ENCODE data around the gene MYO3B. TPM values are rescaled to one million over a fixed set of nuclear protein-coding genes. Genes with fewer than 3 reads are reported as not detected.

Gene MYO3B
- total and polyA plus RNA-seq, 3 donors from 2014 or later: 1.4 to 3.5 (median 2.5) TPM

DNA sequence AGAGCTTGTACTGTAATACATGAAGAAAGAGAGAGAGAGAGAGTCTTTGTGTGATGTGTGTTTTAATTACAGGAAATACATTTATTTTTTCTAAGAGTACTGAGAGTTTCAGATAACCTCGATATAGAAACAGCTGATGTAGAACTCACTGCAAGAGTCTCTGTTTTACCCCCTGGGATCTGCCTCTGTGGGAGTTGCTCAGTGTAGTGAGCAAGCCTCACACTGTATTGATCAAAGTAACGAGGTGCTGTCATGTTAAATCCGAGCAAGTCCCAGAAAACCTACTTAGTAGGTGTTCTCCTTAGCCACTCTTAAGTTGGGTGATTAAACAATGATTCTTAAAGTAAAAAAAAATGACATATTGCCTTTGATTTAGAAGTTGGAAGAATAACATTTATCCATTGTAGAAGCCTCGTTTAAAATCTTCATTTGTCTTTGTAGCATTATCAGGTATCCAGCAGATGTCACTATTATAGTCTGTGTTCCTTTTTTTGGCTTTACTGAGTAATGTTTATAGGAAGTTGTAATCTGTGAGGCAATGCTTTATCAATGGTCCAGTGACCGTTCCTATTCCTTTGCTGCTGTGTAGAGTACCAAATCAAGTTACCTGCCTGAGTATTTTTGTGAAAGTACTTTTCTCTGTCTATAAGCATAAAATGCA, 219.0 kb downstream of the MYO3B start:
- WGBS, 2 donors: 34% methylated on average over 5 of the region's 5 CpGs
- no peaks in the 10 kb centered on the region for H3K36me3 ChIP-seq (ENCODE audit: low read depth, missing control alignments)
- TF ChIP-seq POLR2A (IDR thresholded peaks at IDR 0.05): no peak
- TF ChIP-seq, protein P1, sequence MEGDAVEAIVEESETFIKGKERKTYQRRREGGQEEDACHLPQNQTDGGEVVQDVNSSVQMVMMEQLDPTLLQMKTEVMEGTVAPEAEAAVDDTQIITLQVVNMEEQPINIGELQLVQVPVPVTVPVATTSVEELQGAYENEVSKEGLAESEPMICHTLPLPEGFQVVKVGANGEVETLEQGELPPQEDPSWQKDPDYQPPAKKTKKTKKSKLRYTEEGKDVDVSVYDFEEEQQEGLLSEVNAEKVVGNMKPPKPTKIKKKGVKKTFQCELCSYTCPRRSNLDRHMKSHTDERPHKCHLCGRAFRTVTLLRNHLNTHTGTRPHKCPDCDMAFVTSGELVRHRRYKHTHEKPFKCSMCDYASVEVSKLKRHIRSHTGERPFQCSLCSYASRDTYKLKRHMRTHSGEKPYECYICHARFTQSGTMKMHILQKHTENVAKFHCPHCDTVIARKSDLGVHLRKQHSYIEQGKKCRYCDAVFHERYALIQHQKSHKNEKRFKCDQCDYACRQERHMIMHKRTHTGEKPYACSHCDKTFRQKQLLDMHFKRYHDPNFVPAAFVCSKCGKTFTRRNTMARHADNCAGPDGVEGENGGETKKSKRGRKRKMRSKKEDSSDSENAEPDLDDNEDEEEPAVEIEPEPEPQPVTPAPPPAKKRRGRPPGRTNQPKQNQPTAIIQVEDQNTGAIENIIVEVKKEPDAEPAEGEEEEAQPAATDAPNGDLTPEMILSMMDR (IDR thresholded peaks at IDR 0.05): no peak
- H3K4me1 ChIP-seq: no peaks in the 10 kb centered on the region
- intact Hi-C loops (cut with DNase I; ENCODE audit: low total_unique reads): no loop called here
- no peak overlapping the region for H3K27ac ChIP-seq
- no peak overlapping the region for H3K4me3 ChIP-seq
- no peaks in the 10 kb centered on the region for H3K9me3 ChIP-seq
- H3K27me3 ChIP-seq: no peaks in the 10 kb centered on the region
- no peak for DNase-seq

DNA sequence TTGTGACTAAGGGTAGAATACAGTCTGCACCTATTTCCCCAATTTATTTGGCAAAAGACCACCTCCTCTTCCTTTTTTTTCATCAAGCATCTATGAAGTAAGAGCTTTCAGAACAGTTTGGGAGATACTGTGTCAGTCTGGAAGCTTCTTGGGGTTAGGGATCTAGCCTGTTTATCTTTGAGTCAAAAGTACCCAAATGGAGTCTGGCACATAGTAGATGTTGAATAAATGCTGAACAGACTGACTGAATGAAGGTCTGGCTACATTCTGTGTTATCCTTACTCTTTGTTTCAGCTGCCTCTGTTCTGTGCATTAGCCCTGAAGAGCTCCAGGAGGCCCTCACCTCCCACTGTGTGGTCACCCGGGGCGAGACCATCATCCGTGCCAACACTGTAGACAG, 223.2 kb downstream of the MYO3B start:
- no peak overlapping the region for H3K27ac ChIP-seq
- H3K4me3 ChIP-seq: no peak overlapping the region
- H3K4me1 ChIP-seq: no peaks in the 10 kb centered on the region
- no peak for DNase-seq
- TF ChIP-seq, protein P1 (IDR thresholded peaks at IDR 0.05): no peak
- no peak for TF ChIP-seq POLR2A (IDR thresholded peaks at IDR 0.05)
- no peaks in the 10 kb centered on the region for H3K36me3 ChIP-seq (ENCODE audit: low read depth, missing control alignments)
- WGBS, 2 donors: 77 to 89% methylated on average over 3 of the region's 3 CpGs
- intact Hi-C loops (cut with DNase I; ENCODE audit: low total_unique reads): no loop called here
- H3K9me3 ChIP-seq: no peaks in the 10 kb centered on the region
- H3K27me3 ChIP-seq: no peaks in the 10 kb centered on the region

- intact Hi-C loops (cut with DNase I; ENCODE audit: low total_unique reads): no loop called here
- H3K27me3 ChIP-seq: no peaks in the 10 kb centered on the region
- WGBS, 2 donors: 60 to 70% methylated on average over 3 of the region's 3 CpGs
- peaks cover 4% of the 10 kb centered on the region for H3K4me1 ChIP-seq
- no peak for DNase-seq
- no peak overlapping the region for H3K4me3 ChIP-seq
- TF ChIP-seq POLR2A (IDR thresholded peaks at IDR 0.05): no peak
- TF ChIP-seq, protein P1 (IDR thresholded peaks at IDR 0.05): no peak
- H3K36me3 ChIP-seq (ENCODE audit: low read depth, missing control alignments): no peaks in the 10 kb centered on the region
- H3K9me3 ChIP-seq: no peaks in the 10 kb centered on the region
- H3K27ac ChIP-seq: no peak overlapping the region
Measured at GRCh38 chr2:170404846-170405245, 226.9 kb downstream of the MYO3B start.

DNA sequence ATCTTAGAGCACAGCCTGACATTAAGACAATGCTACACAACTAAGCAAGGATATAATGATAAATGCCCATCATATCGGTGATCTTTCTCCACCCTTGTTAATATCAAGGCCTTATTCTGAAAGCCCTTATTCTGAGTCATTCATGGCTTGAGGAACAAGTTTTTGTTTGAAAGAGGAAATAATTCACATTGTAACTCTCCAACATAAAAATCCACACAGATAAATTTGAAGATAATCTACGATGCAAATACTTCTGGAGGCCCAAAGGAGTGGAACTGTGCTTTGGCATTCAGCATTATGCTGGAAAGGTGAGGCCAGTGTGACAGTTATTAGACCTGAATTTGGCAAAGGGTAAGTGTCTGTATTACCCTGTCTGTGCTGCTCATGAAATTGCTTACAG, 227.4 kb downstream of the MYO3B start:
- H3K4me1 ChIP-seq: peaks cover 4% of the 10 kb centered on the region
- no peak for TF ChIP-seq POLR2A (IDR thresholded peaks at IDR 0.05)
- TF ChIP-seq, protein P1 (IDR thresholded peaks at IDR 0.05): no peak
- H3K9me3 ChIP-seq: no peaks in the 10 kb centered on the region
- H3K27me3 ChIP-seq: no peaks in the 10 kb centered on the region
- no peak overlapping the region for H3K27ac ChIP-seq
- H3K4me3 ChIP-seq: no peak overlapping the region
- no peaks in the 10 kb centered on the region for H3K36me3 ChIP-seq (ENCODE audit: low read depth, missing control alignments)
- intact Hi-C loops (cut with DNase I; ENCODE audit: low total_unique reads): no loop called here
- no peak for DNase-seq
- 62 to 68% methylated on average over 2 of the region's 2 CpGs for WGBS, 2 donors
